Measurements from ENCODE around the gene CTSZ.

DNA sequence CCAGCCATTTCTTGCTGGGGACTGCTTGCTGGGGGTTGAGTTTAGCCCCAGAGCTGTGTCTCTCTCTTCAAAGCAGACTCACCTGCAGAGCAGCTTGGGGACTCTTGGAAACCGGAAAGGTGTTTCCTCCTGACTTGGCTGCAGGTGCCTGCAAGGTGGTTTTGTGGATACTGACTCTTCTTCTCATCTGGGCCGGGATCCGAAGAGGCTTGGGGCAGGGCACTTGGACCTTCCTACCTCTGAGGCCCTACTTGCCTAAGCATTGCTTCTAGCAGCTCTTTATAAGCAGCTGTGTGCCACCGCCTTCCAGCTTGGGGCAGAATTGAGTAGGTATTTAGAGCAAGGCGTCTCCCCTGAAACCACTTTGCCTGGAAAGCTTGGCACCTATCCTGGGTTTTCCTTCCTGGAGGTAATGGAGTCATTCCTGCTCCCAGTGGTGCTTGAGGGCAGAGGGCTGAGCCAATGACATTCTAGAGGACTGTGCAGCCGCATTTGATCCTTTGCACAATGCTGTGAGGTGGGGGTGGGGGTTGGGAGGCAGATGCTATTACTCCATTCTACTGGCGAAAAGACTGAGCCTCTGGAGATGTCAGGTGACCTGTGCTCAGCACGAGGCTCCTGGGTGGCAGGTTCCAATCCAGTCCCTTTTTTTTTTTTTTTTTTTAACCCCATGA is 3.4 kb upstream of the CTSZ start:
- TF ChIP-seq, protein P1, sequence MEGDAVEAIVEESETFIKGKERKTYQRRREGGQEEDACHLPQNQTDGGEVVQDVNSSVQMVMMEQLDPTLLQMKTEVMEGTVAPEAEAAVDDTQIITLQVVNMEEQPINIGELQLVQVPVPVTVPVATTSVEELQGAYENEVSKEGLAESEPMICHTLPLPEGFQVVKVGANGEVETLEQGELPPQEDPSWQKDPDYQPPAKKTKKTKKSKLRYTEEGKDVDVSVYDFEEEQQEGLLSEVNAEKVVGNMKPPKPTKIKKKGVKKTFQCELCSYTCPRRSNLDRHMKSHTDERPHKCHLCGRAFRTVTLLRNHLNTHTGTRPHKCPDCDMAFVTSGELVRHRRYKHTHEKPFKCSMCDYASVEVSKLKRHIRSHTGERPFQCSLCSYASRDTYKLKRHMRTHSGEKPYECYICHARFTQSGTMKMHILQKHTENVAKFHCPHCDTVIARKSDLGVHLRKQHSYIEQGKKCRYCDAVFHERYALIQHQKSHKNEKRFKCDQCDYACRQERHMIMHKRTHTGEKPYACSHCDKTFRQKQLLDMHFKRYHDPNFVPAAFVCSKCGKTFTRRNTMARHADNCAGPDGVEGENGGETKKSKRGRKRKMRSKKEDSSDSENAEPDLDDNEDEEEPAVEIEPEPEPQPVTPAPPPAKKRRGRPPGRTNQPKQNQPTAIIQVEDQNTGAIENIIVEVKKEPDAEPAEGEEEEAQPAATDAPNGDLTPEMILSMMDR (IDR thresholded peaks at IDR 0.05): no peak
- no peak for TF ChIP-seq POLR2A (IDR thresholded peaks at IDR 0.05)
